Fibroblast of lung (primary cell): ENCODE data around the gene ROR2.

Experiments used
- CTCF ChIP-seq, 2 donors: IDR thresholded peaks in 1 of 2; conservative IDR thresholded peaks in 1 of 2; 1 replicate in 1 of 2; 2 replicates in 1 of 2; pipeline ENCODE4 v1.5.1; 2011 to 2012; ENCODE audit warnings: low read length in 2 of 2, control low read depth in 1 of 2, inconsistent platforms in 1 of 2, low read depth in 1 of 2, mild to moderate bottlenecking in 1 of 2
- EZH2 ChIP-seq: IDR thresholded peaks from 2 replicates; pipeline ENCODE4 v1.5.1; 2012; ENCODE audit warnings: low read length, control low read depth, mild to moderate bottlenecking; ENCODE audit errors: missing control alignments

DNA sequence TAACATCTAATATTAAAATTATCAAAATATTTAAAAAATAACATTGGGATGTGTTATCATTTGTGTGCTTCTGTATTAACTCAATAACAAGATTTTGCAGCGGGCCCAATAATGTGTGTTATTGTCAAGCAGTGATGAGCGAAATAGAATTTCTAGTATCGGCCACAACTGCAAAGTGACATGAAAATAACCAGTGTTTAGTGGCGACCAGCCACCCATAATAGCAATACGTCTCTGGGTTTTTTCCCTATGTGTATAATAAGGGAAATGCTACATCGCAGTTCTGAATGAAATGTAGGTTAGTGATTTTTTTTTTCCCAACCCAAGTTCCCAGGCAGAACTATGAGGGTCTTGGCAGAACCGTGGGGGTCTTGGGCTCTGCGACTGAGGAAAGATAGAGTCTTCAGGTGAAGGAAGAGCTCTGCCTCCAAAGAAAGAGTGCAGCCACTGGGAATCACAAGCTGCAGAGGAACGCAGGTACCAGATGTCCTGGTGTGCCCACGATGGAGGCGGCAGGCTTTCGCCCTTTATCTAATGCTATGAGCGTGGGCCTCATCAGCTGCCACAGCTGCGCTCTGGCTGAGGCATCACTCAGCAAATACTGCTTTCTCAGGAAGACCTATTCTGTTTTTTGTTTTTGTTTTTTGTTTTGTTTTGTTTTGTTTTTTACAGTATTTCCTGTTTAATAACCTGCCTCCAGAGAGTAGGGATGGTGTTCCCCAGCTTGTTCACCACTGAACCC, 235.0 kb downstream of the ROR2 start:
- TF ChIP-seq CTCF (conservative IDR thresholded peaks at IDR 0.05 in 1 of 2, IDR thresholded peaks at IDR 0.05 in 1 of 2; ENCODE audit: low read depth in 1 of 2, low read length in 2 of 2): no peak
- TF ChIP-seq EZH2: no peak
